IPS-18c (cell line): ENCODE data around the gene CEPT1.

ENCODE experiments used
- H3K4me3 ChIP-seq: 2 replicates; pipeline ENCODE4 v1.7.0; 2013; ENCODE audit warnings: low read depth, mild to moderate bottlenecking, low read length, moderate library complexity; ENCODE audit not compliant: insufficient read depth
- H3K9me3 ChIP-seq: one replicate; pipeline ENCODE4 v1.6.1; 2013; ENCODE audit warnings: mild to moderate bottlenecking, low read length, moderate library complexity; ENCODE audit not compliant: control insufficient read depth, insufficient read depth

Gene CEPT1

DNA sequence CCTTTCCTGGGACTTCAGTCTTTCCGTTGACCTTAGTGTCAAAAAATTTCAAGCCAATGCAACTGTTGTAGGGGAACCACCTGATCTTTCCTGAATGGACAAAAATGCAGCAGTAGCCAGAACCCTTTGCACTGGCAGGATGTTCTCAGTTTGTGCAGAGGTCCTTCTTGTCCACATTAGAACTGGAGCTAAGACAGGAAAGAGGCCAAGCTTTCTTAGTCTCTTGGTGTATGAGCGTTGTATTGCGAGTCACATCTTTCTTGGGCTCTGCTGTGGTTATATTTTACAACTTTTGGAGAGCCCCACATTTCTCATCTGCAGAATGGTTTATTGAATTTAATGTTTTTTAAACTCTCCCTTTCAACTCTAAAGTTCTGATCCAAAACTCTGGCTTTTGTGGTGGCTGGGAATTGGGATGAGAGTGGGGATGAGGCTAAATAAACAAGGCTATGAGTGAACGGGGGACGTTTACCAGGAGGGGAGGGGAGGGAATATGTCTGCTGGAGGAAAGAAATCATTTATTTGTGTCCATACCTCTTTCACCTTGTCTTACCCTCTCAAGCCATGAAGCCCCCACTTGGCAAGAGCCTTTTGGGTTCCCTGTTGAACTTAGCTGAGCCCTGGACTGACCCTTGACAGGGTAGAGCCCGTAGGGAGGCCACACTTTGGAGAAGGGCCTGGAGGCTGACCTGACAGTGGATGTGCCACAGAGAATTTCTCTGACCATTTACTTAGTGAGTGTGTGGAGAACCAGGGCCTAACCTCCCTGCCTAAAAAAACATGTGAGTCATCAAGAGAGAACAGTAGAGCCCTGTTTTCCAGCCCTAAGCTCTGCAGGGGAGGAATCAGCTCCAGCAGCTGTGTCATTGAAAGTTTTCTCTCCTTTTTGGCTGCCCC is 88.1 kb downstream of the CEPT1 start:
- Histone ChIP-seq H3K9me3 (no peaks in the 10 kb centered on the region), H3K4me3 (no peak overlapping the region)

DNA sequence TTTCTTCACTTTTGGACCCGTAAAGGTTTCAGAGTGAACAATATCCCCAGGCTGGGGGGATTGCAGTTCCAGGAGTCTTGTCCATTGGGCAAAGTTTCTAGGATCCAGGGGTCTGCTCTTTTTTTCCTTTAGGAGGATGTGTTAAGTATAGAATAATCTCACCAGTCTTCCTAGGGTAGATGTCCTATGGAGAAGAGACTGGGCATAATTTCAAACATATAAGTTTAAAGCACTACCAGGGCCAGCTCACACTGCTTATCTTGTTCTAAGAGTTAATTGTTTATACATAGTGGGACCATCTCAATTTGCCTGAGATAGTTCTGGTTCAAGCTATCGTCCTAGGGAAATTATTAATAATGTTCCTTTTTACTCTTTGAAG is 88.7 kb downstream of the CEPT1 start:
- Histone ChIP-seq H3K4me3 (no peak overlapping the region), H3K9me3 (no peaks in the 10 kb centered on the region)

DNA sequence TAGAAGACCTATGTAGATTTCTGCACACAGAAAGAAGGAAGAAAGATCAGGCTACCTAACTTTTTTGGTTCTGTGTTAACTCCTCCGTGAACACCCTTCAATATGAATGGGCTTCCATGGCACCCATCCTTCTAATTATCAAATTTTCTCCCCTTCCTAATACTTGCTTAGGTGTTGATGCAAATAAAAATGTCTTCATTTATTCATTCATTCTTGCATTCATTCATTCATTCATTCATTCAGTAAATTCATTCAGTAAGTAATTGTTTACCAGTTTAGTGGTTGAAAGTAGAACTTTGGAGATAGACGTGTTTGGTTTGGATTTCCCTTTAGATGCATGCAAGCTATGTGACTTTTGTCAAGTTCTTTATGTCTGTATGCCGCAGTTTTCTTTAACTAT is 92.1 kb downstream of the CEPT1 start:
- Histone ChIP-seq H3K9me3 (no peaks in the 10 kb centered on the region), H3K4me3 (no peak overlapping the region)

DNA sequence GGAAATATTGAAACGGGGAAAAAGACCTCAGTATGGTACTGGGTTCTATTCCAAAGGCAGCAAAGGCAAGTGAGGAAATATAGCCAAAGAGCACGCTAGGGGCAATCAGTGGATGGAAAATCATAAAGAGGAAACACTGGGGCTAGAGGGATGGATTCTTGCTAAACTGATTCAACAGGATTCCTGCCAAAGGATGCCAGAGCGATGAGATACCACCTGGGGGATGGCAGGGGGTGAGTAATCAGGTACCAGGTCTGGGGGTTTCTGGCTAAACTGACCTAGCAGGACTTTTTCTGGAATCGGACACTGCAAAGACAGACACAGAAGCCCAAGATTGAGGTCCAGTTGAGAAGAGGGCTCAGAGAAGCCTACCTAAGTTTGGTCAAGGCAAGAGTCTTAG is 94.2 kb downstream of the CEPT1 start:
- H3K9me3 ChIP-seq: no peaks in the 10 kb centered on the region
- no peak overlapping the region for H3K4me3 ChIP-seq
